ENCODE data around the gene PLXNA2. TPM values are rescaled to one million over a fixed set of nuclear protein-coding genes. Genes with fewer than 3 reads are reported as not detected.

PLXNA2 gene
- total RNA-seq, 2 experiments from 2014 or later, result 0.23 TPM; not detected in 1

- peaks cover 4% of the 10 kb centered on the region for H3K4me1 ChIP-seq (ENCODE audit: insufficient read depth, low read length, poor library complexity, severe bottlenecking)
- no peaks in the 10 kb centered on the region for H3K36me3 ChIP-seq (ENCODE audit: insufficient read depth, low read length)
- ChIA-PET CTCF (ENCODE audit: unreplicated experiment) (no interaction called here), POLR2A (interaction anchor here (0.5 to 2.4 kb wide), 3 partner anchors 13 to 1591 kb away, joined by 3 to 8 read pairs (median 3); no protein-coding TSS in a partner anchor)
- BruUV-seq (replicated peaks), result no TSS peak
- H3K4me2 ChIP-seq (ENCODE audit: low read length), result no peak overlapping the region
- H3K4me3 ChIP-seq (ENCODE audit: low read depth, low read length, poor library complexity, severe bottlenecking), result no peak overlapping the region
- H3K79me2 ChIP-seq (ENCODE audit: insufficient read depth, low read depth, low read length), result no peaks in the 10 kb centered on the region
- H3K27ac ChIP-seq (ENCODE audit: low read depth, low read length, poor library complexity, severe bottlenecking), result no peak overlapping the region
- no peak for TF ChIP-seq EZH2phosphoT487 (IDR thresholded peaks at IDR 0.05; ENCODE audit: borderline replicate concordance, low read depth, low read length)
- TF ChIP-seq CTCF (conservative IDR thresholded peaks at IDR 0.05; ENCODE audit: low read length), result no peak
- H2AFZ ChIP-seq (ENCODE audit: low read length), result no peak overlapping the region
- H3K9me2 ChIP-seq (ENCODE audit: insufficient read depth, low read length), result no peaks in the 10 kb centered on the region
- no peaks in the 10 kb centered on the region for H3K9me3 ChIP-seq (ENCODE audit: low read length)
- no peaks in the 10 kb centered on the region for H4K20me1 ChIP-seq (ENCODE audit: insufficient read depth, low read length)
- no peak for DNase-seq (ENCODE audit: low spot score)
- intact Hi-C loops (cut with micrococcal nuclease; ENCODE audit: unreplicated experiment), result no loop called here
Measured at GRCh38 chr1:208233978-208234377, 10.2 kb downstream of the PLXNA2 start.

- no peak overlapping the region for H3K4me2 ChIP-seq (ENCODE audit: low read length)
- no peak for TF ChIP-seq EZH2phosphoT487 (IDR thresholded peaks at IDR 0.05; ENCODE audit: borderline replicate concordance, low read depth, low read length)
- TF ChIP-seq CTCF (conservative IDR thresholded peaks at IDR 0.05; ENCODE audit: low read length), result no peak
Measured at GRCh38 chr1:208233546-208233945, 10.6 kb downstream of the PLXNA2 start.

GRCh38 chr1:208232662-208233038 lies 11.5 kb downstream of the PLXNA2 start:
- Histone ChIP-seq H3K4me2 (ENCODE audit: low read length) (no peak overlapping the region), H3K27ac (ENCODE audit: low read depth, low read length, poor library complexity, severe bottlenecking) (no peak overlapping the region), H4K20me1 (ENCODE audit: insufficient read depth, low read length) (no peaks in the 10 kb centered on the region), H3K79me2 (ENCODE audit: insufficient read depth, low read depth, low read length) (no peaks in the 10 kb centered on the region), H2AFZ (ENCODE audit: low read length) (no peak overlapping the region), H3K36me3 (ENCODE audit: insufficient read depth, low read length) (no peaks in the 10 kb centered on the region), H3K9me3 (ENCODE audit: low read length) (no peaks in the 10 kb centered on the region), H3K4me3 (ENCODE audit: low read depth, low read length, poor library complexity, severe bottlenecking) (no peak overlapping the region), H3K9me2 (ENCODE audit: insufficient read depth, low read length) (no peaks in the 10 kb centered on the region), H3K4me1 (ENCODE audit: insufficient read depth, low read length, poor library complexity, severe bottlenecking) (peaks cover 4% of the 10 kb centered on the region)
- intact Hi-C loops (cut with micrococcal nuclease; ENCODE audit: unreplicated experiment), result no loop called here
- no TSS peak for BruUV-seq (replicated peaks)
- TF ChIP-seq CTCF (conservative IDR thresholded peaks at IDR 0.05; ENCODE audit: low read length) (no peak), EZH2phosphoT487 (IDR thresholded peaks at IDR 0.05; ENCODE audit: borderline replicate concordance, low read depth, low read length) (no peak)
- CTCF ChIA-PET (ENCODE audit: unreplicated experiment), result no interaction called here
- POLR2A ChIA-PET, result interaction anchor here (0.7 to 1.0 kb wide), 2 partner anchors 15 to 22 kb away, joined by 3 read pairs; no protein-coding TSS in a partner anchor
- DNase-seq (ENCODE audit: low spot score), result no peak

More at GRCh38 chr1:208233546-208233945, 10.6 kb downstream of the PLXNA2 start:
- POLR2A ChIA-PET, result interaction anchor here (1.0 to 2.4 kb wide), 2 partner anchors 14 to 45 kb away, joined by 3 to 8 read pairs; no protein-coding TSS in a partner anchor
- no peak for DNase-seq (ENCODE audit: low spot score)
- BruUV-seq (replicated peaks), result no TSS peak
- Histone ChIP-seq H3K27ac (ENCODE audit: low read depth, low read length, poor library complexity, severe bottlenecking) (no peak overlapping the region), H4K20me1 (ENCODE audit: insufficient read depth, low read length) (no peaks in the 10 kb centered on the region), H3K9me3 (ENCODE audit: low read length) (no peaks in the 10 kb centered on the region), H2AFZ (ENCODE audit: low read length) (no peak overlapping the region), H3K4me3 (ENCODE audit: low read depth, low read length, poor library complexity, severe bottlenecking) (no peak overlapping the region), H3K36me3 (ENCODE audit: insufficient read depth, low read length) (no peaks in the 10 kb centered on the region), H3K9me2 (ENCODE audit: insufficient read depth, low read length) (no peaks in the 10 kb centered on the region), H3K79me2 (ENCODE audit: insufficient read depth, low read depth, low read length) (no peaks in the 10 kb centered on the region), H3K4me1 (ENCODE audit: insufficient read depth, low read length, poor library complexity, severe bottlenecking) (peaks cover 4% of the 10 kb centered on the region)
- CTCF ChIA-PET (ENCODE audit: unreplicated experiment), result no interaction called here
- intact Hi-C loops (cut with micrococcal nuclease; ENCODE audit: unreplicated experiment), result no loop called here

Data from OCI-LY7 (cell line).